Fibroblast of the aortic adventitia (primary cell): ENCODE results near the gene CA10. TPM values are rescaled to one million over a fixed set of nuclear protein-coding genes. Genes with fewer than 3 reads are reported as not detected.

Experiments used
- DNase-seq: peaks from one replicate; pipeline ENCODE4 v3.0.0-alpha.2; 2010; ENCODE audit warnings: low read depth
- H3K4me3 ChIP-seq: 2 replicates; pipeline ENCODE4 v1.5.1; 2011; ENCODE audit warnings: low read depth, mild to moderate bottlenecking, control low read depth, low read length, moderate library complexity
- total RNA-seq: library from RNA; depleted of rRNA; stranded (reverse); fragments of >200 nt; gene quantifications from 2 replicates; pipeline ENCODE4 v1.2.3, GENCODE V29; 2012; ENCODE audit warnings: low replicate concordance
- TF ChIP-seq, protein P1 (sequence below): IDR thresholded peaks from 2 replicates; pipeline ENCODE4 v1.5.1; 2011; ENCODE audit warnings: mild to moderate bottlenecking, low read length, control low read depth, inconsistent platforms; ENCODE audit not compliant: insufficient read depth

CA10 gene
- total RNA-seq, 1 donor = not detected

- H3K4me3 ChIP-seq = no peak overlapping the region
- TF ChIP-seq, protein P1, sequence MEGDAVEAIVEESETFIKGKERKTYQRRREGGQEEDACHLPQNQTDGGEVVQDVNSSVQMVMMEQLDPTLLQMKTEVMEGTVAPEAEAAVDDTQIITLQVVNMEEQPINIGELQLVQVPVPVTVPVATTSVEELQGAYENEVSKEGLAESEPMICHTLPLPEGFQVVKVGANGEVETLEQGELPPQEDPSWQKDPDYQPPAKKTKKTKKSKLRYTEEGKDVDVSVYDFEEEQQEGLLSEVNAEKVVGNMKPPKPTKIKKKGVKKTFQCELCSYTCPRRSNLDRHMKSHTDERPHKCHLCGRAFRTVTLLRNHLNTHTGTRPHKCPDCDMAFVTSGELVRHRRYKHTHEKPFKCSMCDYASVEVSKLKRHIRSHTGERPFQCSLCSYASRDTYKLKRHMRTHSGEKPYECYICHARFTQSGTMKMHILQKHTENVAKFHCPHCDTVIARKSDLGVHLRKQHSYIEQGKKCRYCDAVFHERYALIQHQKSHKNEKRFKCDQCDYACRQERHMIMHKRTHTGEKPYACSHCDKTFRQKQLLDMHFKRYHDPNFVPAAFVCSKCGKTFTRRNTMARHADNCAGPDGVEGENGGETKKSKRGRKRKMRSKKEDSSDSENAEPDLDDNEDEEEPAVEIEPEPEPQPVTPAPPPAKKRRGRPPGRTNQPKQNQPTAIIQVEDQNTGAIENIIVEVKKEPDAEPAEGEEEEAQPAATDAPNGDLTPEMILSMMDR = no peak
- no peak for DNase-seq
Measured at GRCh38 chr17:52156576-52157570, 1.6 kb downstream of the CA10 start.

DNA sequence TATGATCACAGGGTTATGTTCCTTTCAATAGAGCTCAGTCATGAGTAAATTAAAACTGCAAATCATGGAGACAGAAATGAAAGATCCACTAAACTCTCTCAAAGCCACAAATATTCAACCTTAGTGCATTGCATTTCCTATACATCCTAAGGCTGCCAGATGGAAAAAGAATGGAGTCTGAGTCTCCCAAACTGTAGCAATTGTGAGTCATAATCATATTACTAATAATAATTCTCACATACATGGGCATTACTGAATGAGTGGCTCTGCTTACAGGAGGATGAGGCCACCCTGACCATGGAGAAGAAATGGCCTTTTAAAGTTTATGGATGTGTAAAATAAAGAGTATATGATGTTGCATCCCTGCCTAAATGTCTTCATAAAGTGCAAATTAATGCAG lies 3.2 kb downstream of the CA10 start:
- no peak overlapping the region for H3K4me3 ChIP-seq
- DNase-seq = no peak
- TF ChIP-seq, protein P1 = no peak

- no peak for DNase-seq
- TF ChIP-seq, protein P1 = no peak
- H3K4me3 ChIP-seq = no peak overlapping the region
Measured at GRCh38 chr17:52154466-52154865, 4.0 kb downstream of the CA10 start.

DNA sequence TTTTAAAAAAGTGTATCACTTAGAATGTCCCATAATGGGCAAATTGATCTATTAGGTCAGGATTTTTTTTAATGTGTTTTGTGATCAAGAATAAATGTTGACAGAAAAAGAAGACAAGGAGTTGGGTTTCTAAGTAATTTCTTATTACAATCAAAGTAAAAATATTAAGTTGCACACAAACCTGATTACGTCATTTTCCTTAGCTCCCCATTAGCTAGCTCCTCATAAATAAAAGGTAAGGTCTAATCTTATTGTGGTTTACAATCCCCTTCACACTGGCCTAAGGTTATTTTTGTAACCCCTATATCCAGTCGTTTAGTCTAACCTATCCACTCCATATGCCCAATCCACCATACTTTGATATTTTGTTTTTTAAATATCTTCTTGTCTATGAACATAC lies 7.6 kb downstream of the CA10 start:
- H3K4me3 ChIP-seq = no peak overlapping the region
- TF ChIP-seq, protein P1 = no peak
- no peak for DNase-seq

- no peak overlapping the region for H3K4me3 ChIP-seq
- no peak for DNase-seq
- TF ChIP-seq, protein P1 = no peak
Measured at GRCh38 chr17:52149626-52150025, 8.9 kb downstream of the CA10 start.

DNA sequence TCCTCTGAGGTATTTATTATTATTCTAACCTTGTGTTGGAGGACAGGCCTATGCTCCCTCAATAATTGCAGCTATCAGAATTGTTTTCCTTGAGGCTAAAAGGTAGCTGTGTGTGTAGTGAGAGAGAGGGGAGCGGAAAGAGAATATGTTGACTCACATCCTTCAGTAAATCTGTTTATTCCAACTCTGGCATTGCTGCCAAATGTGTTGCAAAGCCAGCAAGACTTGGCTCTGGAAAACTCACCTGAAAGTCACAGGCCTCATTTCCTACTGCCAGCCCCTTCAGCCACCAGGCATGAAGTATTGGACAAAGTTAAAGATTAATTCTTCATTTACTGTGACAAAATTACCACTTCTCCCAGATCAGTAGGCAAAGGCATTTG lies 9.6 kb downstream of the CA10 start:
- no peak for DNase-seq
- TF ChIP-seq, protein P1 = no peak
- H3K4me3 ChIP-seq = no peak overlapping the region
